HepG2 (cell line): ENCODE data around the gene ADRM1. TPM values are rescaled to one million over a fixed set of nuclear protein-coding genes. Genes with fewer than 3 reads are reported as not detected.

Experiments used
- AHR ChIP-seq: IDR thresholded peaks from 2 replicates; pipeline ENCODE4 v1.6.1; 2018; ENCODE audit warnings: missing genetic modification reagents, missing compliant biosample characterization
- ARHGAP35 ChIP-seq: sonication (generic); formaldehyde crosslinking; IDR thresholded peaks from 2 replicates; pipeline ENCODE4 v1.9.0; 2022; ENCODE audit warnings: mild to moderate bottlenecking, inconsistent platforms, moderate library complexity, missing genetic modification reagents, borderline replicate concordance
- ARNTL ChIP-seq: sonication (generic); formaldehyde crosslinking; IDR thresholded peaks from 2 replicates; pipeline ENCODE4 v1.4.0; 2020; ENCODE audit warnings: mild to moderate bottlenecking, missing genetic modification reagents
- ATF4 ChIP-seq, 2 experiments: fragments of 450-650 bp in 1 of 2; sonication (generic) in 1 of 2; formaldehyde crosslinking; IDR thresholded peaks; 2 replicates each; pipeline versions ENCODE4 v1.5.0 to v1.8.0; 2020 to 2022; ENCODE audit warnings: mild to moderate bottlenecking in 1 of 2, missing genetic modification reagents in 1 of 2
- CHD2 ChIP-seq: IDR thresholded peaks from 2 replicates; pipeline ENCODE4 v1.6.1; 2011; ENCODE audit warnings: low read depth, low read length, improper control_type of control experiment
- CREB1 ChIP-seq, 2 experiments: fragments of 450-650 bp in 1 of 2; IDR thresholded peaks; 2 replicates each; pipeline ENCODE4 v1.6.1; 2016 to 2017; ENCODE audit warnings: control low read depth in 1 of 2, mild to moderate bottlenecking in 1 of 2, missing compliant biosample characterization in 1 of 2, missing genetic modification characterization in 1 of 2
- DZIP1 ChIP-seq: sonication (generic); formaldehyde crosslinking; IDR thresholded peaks from 2 replicates; pipeline ENCODE4 v1.5.0; 2020; ENCODE audit warnings: mild to moderate bottlenecking, missing genetic modification reagents
- KAT8 ChIP-seq: IDR thresholded peaks from 2 replicates; pipeline ENCODE4 v1.6.1; 2016; ENCODE audit warnings: missing genetic modification reagents, missing compliant biosample characterization
- NFE2L1 ChIP-seq: sonication (generic); formaldehyde crosslinking; IDR thresholded peaks from 2 replicates; pipeline ENCODE4 v1.4.0; 2020; ENCODE audit warnings: missing genetic modification reagents, mild to moderate bottlenecking, borderline replicate concordance
- NR3C1 ChIP-seq: sonication (generic); formaldehyde crosslinking; IDR thresholded peaks from 2 replicates; pipeline ENCODE4 v1.4.0; 2020; ENCODE audit warnings: missing genetic modification reagents
- SNAPC5 ChIP-seq: sonication (generic); formaldehyde crosslinking; IDR thresholded peaks from 2 replicates; pipeline ENCODE4 v1.8.1; 2023; ENCODE audit warnings: mild to moderate bottlenecking, missing genetic modification reagents, borderline replicate concordance
- ZBTB10 ChIP-seq: sonication (generic); formaldehyde crosslinking; IDR thresholded peaks from 2 replicates; pipeline ENCODE4 v1.4.0; 2020; ENCODE audit warnings: missing genetic modification reagents, borderline replicate concordance
- ZFP90 ChIP-seq: sonication (generic); formaldehyde crosslinking; IDR thresholded peaks from 2 replicates; pipeline ENCODE4 v1.8.0; 2022; ENCODE audit warnings: missing genetic modification reagents, mild to moderate bottlenecking, inconsistent platforms, borderline replicate concordance
- ZNF274 ChIP-seq: sonication (generic); formaldehyde crosslinking; IDR thresholded peaks from 2 replicates; pipeline ENCODE4 v1.5.1; 2020; ENCODE audit warnings: mild to moderate bottlenecking, missing genetic modification reagents
- ZNF670 ChIP-seq: sonication (generic); formaldehyde crosslinking; IDR thresholded peaks from 2 replicates; pipeline ENCODE4 v1.8.0; 2022; ENCODE audit warnings: mild to moderate bottlenecking, missing genetic modification reagents, borderline replicate concordance
- ZNF687 ChIP-seq: sonication (generic); formaldehyde crosslinking; IDR thresholded peaks from 2 replicates; pipeline ENCODE4 v1.5.1; 2020; ENCODE audit warnings: mild to moderate bottlenecking, missing genetic modification reagents, moderate library complexity
- polyA plus RNA-seq, 8 experiments: library from polyadenylated mRNA; depleted of rRNA in 3 of 8; stranded (reverse) in 7 of 8; unstranded in 1 of 8; fragments of >200 nt; fragmentation: Illumina TruSeq in 4 of 8; extraction: Trizol in 4 of 8; gene quantifications; 2 replicates each; pipeline versions ENCODE4 v1.2.1 to v1.2.3, GENCODE V29; 2011 to 2016; ENCODE audit warnings: low read depth in 4 of 8, missing spikeins in 1 of 8, mixed read lengths in 1 of 8; ENCODE audit not compliant: insufficient read depth in 1 of 8
- total RNA-seq, 5 experiments: library from RNA; depleted of rRNA; stranded (reverse); fragments of >200 nt; fragmentation: Illumina TruSeq; extraction: Trizol; gene quantifications; 2 replicates each; pipeline ENCODE4 v1.2.3, GENCODE V29; 2016; ENCODE audit warnings: low read depth in 1 of 5

Gene ADRM1
- total and polyA plus RNA-seq, 2 of the 13 experiments (the other 11 are each of a cell fraction or from before 2014, with no cell fraction given) = 92.9 to 154 TPM

GRCh38 chr20:62302341-62303061, at the start of gene ADRM1 (continued):
- TF ChIP-seq ZBTB10 (peak; percentile 88; the same call in 1 of the 2 replicates), NFE2L1 (CRISPR knock-in tag) (peak; percentile 100), NR3C1 (no peak), ATF4 (CRISPR knock-in tag; IDR thresholded peaks at IDR 0.05) (peak in 1 of 2 experiments; percentile 25; a peak in 1 of 4 replicates), ZFP90 (no peak), CREB1 (IDR thresholded peaks at IDR 0.05) (peak; percentile 84), CREB1 (CRISPR knock-in tag; IDR thresholded peaks at IDR 0.05) (no peak), AHR (peak; percentile 66; the same call in 1 of the 2 replicates), ARNTL (peak; percentile 20; the same call in 1 of the 2 replicates), ZNF687 (CRISPR knock-in tag) (peak; percentile 66), ZNF670 (CRISPR knock-in tag) (0 out of 2 replicates have a peak, but pooled peaks have one; percentile 75), ZNF274 (CRISPR knock-in tag) (no peak; the same call in none of the 2 replicates), CHD2 (peak; percentile 71; the same call in 1 of the 2 replicates), ARHGAP35 (CRISPR knock-in tag) (no peak; the same call in 1 of the 2 replicates), KAT8 (peak; percentile 98), DZIP1 (no peak), SNAPC5 (CRISPR knock-in tag) (no peak)
